HG03442 (cell line): Measurements from ENCODE around the gene TEAD1.

Experiments
- ATAC-seq: cut with Tn5 transposase; IDR thresholded peaks from one replicate; pipeline ENCODE4 v1.9.1; 2021; ENCODE audit warnings: mild to moderate bottlenecking, moderate library complexity; ENCODE audit not compliant: unreplicated experiment

The TEAD1 gene

DNA sequence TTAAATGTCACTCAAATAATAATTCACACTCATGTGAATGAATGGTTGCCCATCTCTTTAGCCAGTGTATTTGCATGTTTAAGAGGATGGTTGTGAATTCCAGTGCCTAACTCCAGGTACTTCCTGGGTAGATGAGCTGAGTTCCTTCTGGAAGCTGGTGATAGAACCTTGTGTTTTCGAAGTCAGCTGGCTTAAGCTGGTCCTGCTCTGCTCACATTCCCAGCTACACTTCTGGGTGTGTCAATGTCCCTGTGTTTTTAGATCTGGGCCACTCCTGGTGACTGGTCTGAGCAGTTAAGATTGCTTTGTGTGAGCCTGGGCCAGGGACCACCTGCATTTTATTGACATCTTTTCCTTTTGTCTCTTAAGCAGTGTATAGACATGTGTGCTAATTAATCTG, 10.6 kb downstream of the TEAD1 start:
- ATAC-seq = no peak

DNA sequence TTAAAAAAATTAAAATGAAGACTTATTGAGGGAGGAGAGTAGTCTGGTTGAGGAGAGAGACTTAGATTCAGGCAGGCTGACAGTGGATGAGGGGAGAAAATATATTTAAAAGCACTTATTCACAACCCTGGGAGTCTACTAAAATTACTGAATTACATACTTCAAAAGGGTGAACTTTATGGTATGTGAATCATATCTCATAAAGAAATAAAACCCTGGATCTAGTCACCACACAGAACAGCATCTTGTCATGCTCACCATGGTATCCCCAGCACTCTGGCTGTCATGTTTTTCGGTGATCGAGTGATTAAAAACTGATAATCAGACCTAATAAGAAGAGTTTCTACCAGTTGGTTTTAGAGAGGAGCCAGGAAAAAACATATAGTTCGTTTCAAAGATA, 11.0 kb downstream of the TEAD1 start:
- ATAC-seq = no peak

DNA sequence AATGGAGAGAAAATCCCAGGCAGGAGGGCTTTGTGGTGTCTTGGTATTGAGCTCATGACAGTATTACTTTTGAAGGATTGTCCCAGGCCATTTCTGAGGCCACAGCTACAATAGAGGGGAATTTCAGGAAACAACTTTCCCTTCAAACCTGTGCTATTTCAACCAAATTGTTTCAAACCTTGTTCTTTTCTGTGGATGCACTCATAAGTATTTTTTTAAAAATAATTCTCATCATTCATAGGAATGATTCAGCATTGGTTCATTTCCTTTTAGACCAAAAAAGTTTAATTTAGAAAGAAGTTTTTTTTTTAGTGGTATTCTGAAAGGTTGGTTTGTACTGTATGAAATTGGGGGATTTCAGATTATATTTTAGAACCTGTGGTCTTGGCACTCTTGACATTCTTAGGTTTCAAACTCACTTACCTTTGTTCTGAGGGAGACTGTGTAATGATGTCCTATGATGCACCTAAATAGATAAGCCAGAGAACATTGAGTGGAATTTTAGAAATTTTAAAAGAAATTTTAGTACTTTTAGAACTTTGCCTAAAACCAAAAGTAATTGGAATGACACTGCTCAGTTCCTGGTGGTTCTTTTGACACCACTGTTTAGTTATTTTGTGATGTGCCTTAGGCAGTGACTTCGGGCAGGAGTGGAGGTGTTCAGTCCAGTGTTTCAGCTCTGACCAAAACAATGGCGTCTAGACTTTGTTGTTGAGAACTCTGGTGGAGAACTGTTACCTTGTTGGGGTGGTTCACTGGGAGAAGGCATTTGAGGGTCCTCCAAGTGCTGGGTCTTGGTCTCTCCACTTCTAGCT, 12.2 kb downstream of the TEAD1 start:
- no peak for ATAC-seq

DNA sequence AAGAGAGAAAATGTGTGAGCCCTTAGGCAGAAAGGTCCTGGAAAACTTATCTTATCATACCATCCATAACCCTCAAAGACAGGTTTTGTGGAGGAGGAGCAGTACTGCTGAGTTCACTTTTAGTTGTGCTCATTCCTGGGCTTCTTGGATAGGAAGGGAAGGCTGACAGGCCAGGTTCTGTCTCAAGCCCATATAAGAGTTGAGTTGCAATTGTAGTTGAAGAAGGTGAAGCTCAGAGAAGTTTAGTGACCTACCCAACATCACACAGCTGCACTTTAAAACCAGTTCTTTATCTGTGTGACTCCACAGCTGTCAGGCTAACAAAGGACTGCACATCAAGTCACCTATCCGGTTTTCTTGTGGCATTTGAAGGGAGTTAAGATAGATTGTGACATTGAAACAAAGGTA, 13.0 kb downstream of the TEAD1 start:
- no peak for ATAC-seq

DNA sequence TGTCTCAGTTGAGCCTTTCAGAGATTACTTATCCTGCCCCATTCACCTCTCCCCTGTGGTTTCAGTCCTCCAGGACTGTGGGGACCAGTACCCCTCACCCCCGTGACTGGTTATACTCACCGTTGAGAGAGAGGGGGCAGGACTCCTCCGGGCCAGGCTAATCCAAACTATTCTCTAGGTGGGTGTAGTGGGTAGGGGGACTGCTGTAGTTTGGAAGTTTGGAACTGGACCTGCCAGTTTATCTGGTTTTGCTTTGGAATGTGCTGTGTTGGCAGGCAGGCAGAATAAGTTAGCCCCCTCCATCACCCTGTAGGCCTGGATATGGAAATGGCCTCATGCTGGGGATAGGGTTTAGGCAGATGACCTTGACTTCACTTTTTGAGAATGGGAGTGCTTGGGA, 13.5 kb downstream of the TEAD1 start:
- ATAC-seq = no peak

DNA sequence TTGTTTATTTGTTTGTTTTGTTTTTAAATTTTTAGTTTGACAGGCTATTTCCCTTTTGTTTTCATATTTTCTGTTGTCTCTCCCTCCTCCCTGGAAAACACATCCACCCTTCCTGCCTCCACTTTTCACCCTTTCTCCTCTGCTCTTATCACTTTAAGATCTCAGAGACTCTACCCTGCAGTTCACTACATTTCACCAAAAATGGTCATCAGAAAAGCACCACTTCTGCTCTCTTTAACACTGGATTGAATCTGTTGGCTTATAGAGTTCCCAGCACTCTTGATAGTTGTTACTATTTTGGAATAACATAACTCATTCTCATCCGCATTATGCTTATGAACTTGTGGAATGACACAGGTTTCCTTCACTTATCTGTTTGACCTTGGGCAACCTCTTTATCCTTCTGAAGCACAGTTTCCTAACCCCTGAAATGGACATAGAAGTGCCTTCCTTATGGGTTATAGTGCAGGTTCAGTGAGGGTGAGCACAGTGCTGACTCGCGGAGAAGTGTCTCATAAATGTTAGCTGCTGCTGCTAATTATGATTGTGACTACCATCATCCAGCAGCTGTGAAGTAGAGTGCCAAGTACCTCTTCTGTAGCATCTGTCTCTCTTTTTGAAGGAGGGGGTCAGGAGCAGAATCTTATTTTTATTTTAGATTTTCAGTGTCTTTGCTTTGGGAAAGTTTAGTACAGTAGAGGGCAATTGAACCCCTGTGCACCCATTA, 15.0 kb downstream of the TEAD1 start:
- no peak for ATAC-seq

DNA sequence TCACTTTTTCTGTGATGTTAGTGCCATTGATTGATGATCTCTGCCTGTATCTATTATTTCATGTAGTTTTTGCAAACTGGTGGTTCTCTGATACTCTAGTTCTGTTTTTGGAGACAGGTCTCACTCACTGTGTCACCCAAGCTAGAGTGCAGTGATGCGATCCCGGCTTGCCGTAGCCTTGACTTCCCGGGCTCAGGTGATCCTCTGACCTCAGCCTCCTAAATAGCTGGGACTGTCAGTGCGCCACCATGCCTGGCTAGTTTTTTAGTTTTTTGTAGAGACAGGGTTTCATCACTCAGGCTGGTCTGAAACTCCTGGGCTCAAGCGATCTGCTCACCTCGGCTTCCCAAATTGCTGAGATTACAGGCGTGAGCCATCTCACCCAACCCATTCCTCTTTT, 16.4 kb downstream of the TEAD1 start:
- ATAC-seq = no peak

DNA sequence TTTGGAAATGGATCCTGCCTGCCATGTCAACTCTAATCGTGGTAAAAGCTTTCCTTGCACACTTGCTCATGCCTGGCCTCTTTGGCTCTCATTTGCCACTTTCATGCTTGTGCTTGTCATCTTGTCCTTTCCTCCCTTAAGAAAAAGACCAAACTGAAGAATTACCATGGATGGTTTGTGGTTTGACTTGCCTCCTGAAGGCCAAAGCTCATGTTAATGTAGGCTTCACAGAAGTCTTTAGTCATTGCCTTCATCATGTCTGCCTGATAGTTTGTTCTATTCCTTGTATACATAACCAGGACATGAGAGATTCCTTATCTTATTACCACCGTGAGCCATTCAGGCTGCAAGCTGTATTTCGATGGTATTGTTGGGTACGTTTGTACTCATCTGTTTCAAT, 17.3 kb downstream of the TEAD1 start:
- no peak for ATAC-seq

DNA sequence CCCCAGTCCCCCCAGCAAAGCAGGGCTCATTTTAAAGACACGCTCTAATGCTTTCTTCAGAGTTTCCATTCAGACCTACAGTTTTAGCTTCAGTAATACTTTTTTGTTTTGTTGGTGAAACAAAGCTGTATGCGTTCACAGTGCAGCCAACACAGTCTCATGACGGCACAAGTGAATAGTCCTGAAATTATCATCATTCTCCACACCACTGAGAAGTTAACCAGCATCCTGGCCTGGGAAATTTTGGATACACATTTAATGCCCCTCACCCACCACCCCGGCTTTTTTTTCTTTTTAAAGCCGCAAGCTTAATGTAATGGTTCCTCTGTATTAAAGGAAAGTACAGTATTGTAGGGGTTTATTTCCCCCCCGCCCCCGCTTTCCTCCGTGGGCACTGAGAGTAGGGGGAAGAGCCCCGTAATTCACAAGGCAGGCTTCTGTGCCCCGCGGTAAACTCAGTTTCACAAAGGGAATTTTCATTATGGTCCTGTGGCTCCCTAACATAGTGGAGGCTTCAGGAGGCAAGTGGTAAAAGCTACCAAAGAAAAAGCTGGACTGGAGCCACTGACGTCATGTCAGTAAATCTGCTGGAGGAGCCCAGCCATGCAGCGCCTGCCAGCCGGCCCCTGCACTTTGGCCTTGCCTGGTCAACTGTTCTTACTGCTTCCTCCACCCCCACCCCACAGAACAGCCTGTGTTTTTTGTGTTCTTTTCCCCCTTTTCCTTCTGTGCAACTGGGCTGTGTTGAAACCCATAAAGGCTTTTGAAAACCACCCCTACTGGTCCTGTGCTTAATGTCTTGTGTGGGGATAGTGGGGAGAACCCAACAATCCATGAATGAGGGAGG, 18.2 kb downstream of the TEAD1 start:
- no peak for ATAC-seq

DNA sequence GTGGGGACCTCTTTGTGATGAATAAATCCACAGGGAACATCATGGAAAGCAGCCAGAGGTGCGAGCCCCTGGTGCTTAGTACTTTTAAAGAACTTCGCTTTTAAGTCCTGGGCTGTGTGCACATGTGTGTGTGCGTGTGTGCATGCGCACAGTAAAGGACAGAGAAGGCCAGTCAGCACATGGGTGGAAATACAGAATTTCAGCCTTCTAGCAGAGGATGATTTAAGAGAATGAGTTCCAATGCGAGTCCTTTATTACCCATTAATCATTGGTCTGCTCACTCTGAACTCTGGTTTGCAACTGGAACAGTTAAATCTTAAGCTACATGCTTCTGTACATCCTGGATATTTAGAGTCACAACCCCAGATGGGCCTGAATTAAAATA, 18.9 kb downstream of the TEAD1 start:
- ATAC-seq = no peak

DNA sequence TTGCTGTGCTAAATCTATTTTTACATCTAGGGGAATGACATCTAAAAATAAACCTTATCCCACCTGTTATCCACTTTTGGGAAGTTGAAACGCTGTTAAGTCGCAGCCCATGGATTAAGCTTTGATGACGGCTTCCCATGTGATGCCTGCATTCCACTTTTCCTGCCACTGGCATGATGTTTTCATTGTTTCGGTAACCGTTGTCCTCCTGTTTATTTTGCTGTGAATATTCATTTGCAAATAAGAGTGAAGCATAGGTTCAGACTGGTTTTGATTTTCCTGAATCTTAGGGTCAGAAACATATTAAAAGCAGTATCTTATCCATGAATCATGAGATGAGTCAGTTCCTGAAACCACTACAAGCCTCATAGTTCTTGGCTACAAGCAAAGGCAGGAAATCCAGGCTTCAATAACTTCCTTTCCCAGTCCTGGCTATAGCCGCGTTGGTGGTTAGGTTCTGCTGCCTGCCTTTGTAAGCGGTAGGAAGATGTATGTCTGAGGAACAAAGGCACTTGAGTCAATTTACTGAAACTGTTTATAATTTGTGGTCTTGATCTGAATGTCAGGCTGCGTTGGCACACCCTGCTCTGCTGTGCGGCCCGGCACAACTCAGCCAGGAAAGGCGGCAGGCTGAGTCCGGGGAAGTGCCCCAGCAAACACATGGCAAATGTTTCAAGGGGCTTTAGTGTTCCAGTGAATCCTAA, 19.4 kb downstream of the TEAD1 start:
- ATAC-seq = no peak

DNA sequence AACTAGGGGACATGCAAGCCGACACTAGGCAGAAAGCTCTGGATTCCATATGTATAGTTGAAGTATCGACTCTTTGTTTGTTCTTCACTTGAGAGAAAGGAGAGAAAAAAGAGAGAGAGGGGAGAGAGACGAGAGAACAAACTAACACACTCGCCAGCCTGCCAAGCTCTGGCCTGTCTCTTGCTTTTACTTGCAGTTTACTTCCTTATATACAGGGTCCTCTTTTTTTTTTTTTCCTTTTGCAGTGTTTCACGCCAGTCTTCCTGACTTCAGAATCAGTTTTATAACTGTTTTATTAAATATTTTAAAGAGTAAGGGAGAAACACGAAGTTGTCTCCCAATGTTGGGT, 19.9 kb downstream of the TEAD1 start:
- ATAC-seq = no peak

DNA sequence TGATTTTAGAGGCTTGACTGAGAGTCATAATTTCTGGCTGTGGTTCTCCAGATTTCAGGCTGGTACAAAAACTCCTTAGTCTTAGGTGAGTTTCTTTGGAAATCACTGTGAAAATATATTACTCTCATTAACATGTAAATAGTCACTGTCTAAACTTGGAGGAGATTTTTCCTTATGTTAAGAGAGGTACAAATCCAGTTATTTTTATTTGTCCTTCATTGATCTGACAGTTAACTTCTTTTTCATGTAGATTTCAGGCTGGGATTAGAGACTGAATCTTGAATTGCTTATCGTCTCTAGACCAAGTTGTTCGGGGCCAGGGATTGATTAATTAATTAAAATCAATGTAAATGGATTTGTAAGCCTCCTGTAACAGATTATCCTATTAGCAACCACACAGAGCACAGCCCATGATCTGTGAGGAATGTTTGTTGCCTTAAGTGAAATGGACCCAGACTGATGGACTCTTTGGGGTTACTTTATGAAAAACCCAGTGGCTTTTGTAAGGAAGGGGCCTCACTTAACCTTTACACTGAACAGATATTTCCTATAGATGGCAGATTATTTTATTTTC, 21.1 kb downstream of the TEAD1 start:
- ATAC-seq = no peak

DNA sequence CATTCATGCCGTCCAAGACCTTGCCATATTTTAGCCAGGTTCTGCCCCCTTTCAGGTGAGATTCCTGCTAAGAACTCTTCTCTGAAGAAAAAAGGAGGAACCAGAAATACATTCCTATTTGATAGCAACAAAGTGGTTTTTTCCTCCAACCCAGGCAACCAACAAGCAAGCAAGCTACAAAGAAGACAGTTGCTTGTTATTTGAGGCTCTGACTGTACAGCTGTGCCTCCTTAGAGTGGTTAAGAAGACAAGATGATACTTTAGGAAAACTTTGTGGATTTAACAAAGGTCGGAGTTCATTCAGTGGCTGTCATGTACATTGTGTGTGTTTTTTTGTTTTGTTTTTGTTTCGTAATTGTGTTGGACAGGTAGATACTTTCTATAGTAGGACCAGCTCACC, 21.7 kb downstream of the TEAD1 start:
- ATAC-seq = no peak

DNA sequence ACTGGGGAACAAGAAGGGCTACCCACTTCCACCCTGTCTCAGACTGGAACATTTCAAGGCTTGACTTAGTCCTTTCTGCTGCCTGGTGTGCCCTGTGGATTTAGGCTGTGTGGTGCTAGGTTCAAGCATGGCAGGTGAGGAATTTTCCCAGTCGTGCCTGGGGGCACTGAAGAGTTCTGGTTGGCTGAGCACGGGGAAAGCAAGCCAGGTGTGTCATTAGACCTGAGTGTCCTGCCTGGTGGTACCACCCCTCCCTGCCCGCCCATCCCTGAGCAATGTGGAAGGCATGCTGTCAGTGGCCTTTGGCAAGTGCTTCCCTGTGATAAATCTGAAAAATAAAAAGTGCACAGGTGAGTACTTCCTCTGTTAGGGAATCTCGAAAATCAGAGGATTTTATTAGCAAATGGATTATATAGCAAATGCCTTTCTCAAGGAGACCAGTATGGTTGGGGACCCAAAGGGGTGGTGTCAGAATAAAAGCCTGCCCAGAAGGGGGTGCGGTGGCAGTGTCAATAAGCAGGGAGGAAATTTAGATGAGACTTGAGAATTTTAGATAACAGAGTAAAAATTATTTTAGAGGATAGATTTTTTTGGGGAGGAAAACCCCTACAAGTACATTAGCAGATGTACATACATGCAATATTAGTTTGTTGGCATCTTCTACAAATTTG, 22.8 kb downstream of the TEAD1 start:
- ATAC-seq = no peak

DNA sequence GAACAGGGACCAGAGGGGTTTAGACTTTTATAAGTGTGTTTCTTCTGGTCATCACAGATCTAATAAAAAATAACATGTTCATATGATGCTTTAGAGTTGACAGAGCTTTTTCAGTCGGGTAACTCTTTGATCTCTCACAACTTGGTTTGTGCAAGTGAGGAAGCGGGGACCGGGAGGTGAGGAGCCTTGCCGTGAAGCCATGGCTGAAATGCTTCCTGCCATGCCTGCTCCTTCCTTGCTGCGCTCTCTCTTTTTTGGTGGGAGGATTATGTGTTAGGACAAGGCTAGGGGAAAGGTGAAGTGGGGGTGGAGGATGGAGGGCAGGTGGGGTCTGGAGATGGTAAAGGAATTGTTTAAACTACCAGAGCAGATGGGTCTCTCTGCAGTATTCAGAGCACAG, 23.8 kb downstream of the TEAD1 start:
- ATAC-seq = no peak

DNA sequence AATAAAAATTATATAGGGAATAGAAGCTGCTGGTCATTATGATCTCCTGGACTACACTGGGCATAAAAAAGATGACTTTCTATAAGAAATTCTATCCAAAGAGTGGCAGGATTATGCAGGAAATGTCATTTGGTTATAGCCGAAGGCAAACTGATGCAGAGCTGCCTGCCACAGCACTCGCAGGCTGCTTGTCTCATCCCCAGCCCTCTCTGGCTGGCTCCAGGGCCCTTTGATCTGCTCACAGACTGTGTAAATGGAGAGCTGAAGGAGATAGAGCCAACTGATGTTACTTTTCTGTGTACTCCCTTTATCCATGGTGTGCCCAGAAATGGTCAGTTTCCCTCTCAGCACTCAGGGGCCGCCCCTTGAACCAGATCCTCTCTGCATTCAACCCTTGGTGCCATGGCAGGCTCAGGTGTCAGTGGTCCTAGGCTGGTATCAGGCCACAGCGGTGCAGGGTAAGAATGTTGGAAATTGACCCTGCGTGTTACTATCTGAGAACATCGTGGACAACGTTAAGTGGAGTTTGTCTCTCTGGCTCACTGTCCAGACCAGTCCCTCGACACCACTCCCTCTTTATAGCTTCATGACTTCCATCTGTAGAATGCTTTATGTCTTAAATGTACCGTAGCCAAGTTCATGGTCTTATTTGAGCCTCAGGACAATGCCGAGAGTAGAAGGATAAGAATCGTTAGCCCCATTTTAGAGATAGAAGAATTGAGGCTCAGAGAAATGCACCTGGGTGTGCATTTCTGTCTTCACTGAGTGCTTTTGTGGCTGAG, 27.8 kb downstream of the TEAD1 start:
- no peak for ATAC-seq

DNA sequence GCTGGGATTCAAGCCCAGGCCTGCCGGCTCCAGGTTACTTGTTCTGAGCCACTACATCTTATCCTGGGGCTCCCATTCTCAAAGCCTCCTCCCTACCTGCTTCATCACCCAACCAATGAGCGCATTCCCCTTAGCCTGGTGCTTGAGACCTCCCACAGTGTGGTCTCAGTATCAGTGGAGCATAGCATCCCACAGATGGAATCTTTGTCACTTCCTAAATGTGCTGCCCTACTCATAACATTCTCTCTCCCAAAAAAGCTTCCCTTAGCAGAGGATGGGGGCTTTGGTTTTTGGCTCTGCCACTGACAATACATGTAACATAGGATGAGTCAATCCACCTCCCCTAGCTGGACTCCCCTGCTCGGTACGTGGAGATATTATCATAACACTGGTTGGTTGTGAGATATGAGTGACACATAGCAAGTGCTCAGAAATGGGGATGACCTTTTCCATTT, 28.8 kb downstream of the TEAD1 start:
- no peak for ATAC-seq

DNA sequence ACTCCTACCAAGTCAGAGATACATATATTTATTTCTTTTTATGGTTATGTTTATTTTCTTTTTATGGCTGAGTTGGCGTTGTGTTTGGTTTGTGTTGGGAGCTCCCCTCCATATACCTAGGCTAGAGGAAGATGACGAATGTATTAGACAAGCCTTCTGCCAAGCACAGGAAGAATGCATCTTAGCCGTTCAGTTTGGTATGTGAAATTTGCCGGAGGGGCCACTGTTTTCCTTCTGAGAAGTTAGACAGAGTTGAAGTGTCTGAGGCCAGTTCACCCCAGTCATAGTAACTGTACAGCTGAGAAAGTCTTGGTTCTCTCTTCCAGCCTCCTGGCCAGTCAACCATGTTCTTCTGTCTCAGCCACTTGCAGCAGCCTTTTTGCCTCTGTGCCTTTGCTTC, 29.8 kb downstream of the TEAD1 start:
- no peak for ATAC-seq
